Spleen (tissue), 7 donors: ENCODE measurements around the gene PRR35.

Experiments used
- CTCF ChIP-seq, 11 experiments: fragments of 200-600 bp in 7 of 11; fragments of 450-650 bp in 4 of 11; sonication (generic) in 4 of 11; IDR thresholded peaks in 8 of 11; conservative IDR thresholded peaks in 3 of 11; 1 replicate in 7 of 11; 2 replicates in 4 of 11; pipeline versions ENCODE4 v1.4.0 to v1.8.0; 2016 to 2021; ENCODE audit warnings: antibody characterized with exemption in 11 of 11, inconsistent platforms in 4 of 11, mild to moderate bottlenecking in 1 of 11
- POLR2A ChIP-seq, 3 donors: fragments of 450-650 bp; IDR thresholded peaks; one replicate each; pipeline ENCODE4 v1.5.1; 2017; ENCODE audit warnings: antibody characterized with exemption in 3 of 3, mild to moderate bottlenecking in 1 of 3
- donor health status: DM: no; HTN: no; CAD: no; lungs with moderate emphysema.
- donor health status: DM: no; HTN: no; CAD: no.
- donor health status: DM: no; HTN: no; CAD: no.

GRCh38 chr16:615122-615521, 54.9 kb downstream of the PRR35 start:
- TF ChIP-seq CTCF (IDR thresholded peaks at IDR 0.05 in 8 of 11, conservative IDR thresholded peaks at IDR 0.05 in 3 of 11) (no peak), POLR2A (IDR thresholded peaks at IDR 0.05) (no peak)
